ENCODE data around the gene FLOT2. TPM values are rescaled to one million over a fixed set of nuclear protein-coding genes. Genes with fewer than 3 reads are reported as not detected.

The FLOT2 gene
- total and polyA plus RNA-seq, 10 of the 15 experiments (the other 5 are each of a cell fraction or from before 2014, with no cell fraction given): 56.8 to 302 (median 149) TPM

DNA sequence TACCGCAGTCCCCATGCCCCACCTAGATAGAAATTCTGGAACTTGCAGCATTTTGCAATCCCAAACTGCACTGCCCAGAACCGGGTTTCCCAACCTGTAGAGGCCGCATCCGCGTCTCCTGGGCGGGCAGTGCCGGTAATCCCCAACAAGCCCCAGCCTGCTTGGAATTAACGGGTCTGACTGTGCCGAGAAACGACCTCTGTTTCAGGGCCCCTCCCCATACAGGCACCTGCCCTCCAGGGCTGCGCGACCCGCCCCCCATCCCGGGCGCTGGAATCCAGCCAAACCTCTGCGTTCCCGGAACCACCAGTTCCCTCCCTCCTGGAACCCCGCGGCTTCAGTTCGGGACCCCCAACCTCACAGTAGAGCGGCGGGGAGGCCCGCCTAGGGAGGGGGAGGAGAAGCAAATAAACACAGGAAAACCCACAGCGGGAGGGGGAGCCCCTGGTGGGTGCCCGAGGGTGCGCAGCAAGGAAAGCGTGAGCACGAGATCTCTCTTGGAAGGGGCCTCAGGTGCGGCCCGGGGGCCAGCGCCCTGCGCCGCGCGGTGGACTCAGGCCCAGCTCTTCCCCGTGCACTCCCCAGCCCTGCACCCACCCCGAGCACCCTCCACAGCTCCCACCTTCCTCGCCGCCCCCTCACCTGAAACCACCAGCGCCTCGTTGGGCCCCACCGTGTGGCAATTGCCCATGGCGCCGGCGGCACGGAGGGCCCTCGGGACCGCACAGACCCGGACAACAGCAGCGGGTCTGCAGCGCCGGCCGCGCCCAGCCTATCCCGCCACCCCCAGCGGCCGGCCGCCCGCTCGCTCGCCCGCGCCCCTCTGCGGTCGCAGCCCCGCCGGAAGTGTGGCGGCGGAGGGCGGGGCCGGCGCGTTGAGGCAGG, at the start of gene FLOT2 (continued):
- TF ChIP-seq, protein P1, sequence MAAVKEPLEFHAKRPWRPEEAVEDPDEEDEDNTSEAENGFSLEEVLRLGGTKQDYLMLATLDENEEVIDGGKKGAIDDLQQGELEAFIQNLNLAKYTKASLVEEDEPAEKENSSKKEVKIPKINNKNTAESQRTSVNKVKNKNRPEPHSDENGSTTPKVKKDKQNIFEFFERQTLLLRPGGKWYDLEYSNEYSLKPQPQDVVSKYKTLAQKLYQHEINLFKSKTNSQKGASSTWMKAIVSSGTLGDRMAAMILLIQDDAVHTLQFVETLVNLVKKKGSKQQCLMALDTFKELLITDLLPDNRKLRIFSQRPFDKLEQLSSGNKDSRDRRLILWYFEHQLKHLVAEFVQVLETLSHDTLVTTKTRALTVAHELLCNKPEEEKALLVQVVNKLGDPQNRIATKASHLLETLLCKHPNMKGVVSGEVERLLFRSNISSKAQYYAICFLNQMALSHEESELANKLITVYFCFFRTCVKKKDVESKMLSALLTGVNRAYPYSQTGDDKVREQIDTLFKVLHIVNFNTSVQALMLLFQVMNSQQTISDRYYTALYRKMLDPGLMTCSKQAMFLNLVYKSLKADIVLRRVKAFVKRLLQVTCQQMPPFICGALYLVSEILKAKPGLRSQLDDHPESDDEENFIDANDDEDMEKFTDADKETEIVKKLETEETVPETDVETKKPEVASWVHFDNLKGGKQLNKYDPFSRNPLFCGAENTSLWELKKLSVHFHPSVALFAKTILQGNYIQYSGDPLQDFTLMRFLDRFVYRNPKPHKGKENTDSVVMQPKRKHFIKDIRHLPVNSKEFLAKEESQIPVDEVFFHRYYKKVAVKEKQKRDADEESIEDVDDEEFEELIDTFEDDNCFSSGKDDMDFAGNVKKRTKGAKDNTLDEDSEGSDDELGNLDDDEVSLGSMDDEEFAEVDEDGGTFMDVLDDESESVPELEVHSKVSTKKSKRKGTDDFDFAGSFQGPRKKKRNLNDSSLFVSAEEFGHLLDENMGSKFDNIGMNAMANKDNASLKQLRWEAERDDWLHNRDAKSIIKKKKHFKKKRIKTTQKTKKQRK (IDR thresholded peaks at IDR 0.05; ENCODE audit: low read depth, low read length): no peak
- TF ChIP-seq TBL1XR1 (IDR thresholded peaks at IDR 0.05; ENCODE audit: low read depth, low read length): no peak
- no peak for TF ChIP-seq SREBF1 (IDR thresholded peaks at IDR 0.05; ENCODE audit: low read length)
- TF ChIP-seq MEF2A (IDR thresholded peaks at IDR 0.05; ENCODE audit: insufficient read depth, low read depth, low read length): no peak
- TF ChIP-seq, protein P2, sequence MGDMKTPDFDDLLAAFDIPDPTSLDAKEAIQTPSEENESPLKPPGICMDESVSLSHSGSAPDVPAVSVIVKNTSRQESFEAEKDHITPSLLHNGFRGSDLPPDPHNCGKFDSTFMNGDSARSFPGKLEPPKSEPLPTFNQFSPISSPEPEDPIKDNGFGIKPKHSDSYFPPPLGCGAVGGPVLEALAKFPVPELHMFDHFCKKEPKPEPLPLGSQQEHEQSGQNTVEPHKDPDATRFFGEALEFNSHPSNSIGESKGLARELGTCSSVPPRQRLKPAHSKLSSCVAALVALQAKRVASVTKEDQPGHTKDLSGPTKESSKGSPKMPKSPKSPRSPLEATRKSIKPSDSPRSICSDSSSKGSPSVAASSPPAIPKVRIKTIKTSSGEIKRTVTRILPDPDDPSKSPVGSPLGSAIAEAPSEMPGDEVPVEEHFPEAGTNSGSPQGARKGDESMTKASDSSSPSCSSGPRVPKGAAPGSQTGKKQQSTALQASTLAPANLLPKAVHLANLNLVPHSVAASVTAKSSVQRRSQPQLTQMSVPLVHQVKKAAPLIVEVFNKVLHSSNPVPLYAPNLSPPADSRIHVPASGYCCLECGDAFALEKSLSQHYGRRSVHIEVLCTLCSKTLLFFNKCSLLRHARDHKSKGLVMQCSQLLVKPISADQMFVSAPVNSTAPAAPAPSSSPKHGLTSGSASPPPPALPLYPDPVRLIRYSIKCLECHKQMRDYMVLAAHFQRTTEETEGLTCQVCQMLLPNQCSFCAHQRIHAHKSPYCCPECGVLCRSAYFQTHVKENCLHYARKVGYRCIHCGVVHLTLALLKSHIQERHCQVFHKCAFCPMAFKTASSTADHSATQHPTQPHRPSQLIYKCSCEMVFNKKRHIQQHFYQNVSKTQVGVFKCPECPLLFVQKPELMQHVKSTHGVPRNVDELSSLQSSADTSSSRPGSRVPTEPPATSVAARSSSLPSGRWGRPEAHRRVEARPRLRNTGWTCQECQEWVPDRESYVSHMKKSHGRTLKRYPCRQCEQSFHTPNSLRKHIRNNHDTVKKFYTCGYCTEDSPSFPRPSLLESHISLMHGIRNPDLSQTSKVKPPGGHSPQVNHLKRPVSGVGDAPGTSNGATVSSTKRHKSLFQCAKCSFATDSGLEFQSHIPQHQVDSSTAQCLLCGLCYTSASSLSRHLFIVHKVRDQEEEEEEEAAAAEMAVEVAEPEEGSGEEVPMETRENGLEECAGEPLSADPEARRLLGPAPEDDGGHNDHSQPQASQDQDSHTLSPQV (IDR thresholded peaks at IDR 0.05): peak; percentile 33; the same call in 1 of the 2 replicates
- TF ChIP-seq NFXL1 (IDR thresholded peaks at IDR 0.05; ENCODE audit: borderline replicate concordance): no peak
- TF ChIP-seq TCF12 (IDR thresholded peaks at IDR 0.05; ENCODE audit: low read depth, low read length): 0 out of 2 replicates have a peak, but pooled peaks have one; percentile 15
- TF ChIP-seq HDAC2 (IDR thresholded peaks at IDR 0.05): no peak
- TF ChIP-seq GATAD2B (conservative IDR thresholded peaks at IDR 0.05; ENCODE audit: low read depth): peak; percentile 99
- no peak for TF ChIP-seq RAD51 (IDR thresholded peaks at IDR 0.05)
- TF ChIP-seq BHLHE40 (IDR thresholded peaks at IDR 0.05; ENCODE audit: borderline replicate concordance in 1 of 2, low read depth in 2 of 2, low read length in 1 of 2): peak; percentile 71 to 92; a peak in 3 of 4 replicates
- no peak for TF ChIP-seq NR2C2 (IDR thresholded peaks at IDR 0.05; ENCODE audit: borderline replicate concordance, control insufficient read depth, insufficient read length, low read depth)
- peak; percentile 68 for TF ChIP-seq RUNX3 (IDR thresholded peaks at IDR 0.05; ENCODE audit: low read length)
- TF ChIP-seq, protein P3, sequence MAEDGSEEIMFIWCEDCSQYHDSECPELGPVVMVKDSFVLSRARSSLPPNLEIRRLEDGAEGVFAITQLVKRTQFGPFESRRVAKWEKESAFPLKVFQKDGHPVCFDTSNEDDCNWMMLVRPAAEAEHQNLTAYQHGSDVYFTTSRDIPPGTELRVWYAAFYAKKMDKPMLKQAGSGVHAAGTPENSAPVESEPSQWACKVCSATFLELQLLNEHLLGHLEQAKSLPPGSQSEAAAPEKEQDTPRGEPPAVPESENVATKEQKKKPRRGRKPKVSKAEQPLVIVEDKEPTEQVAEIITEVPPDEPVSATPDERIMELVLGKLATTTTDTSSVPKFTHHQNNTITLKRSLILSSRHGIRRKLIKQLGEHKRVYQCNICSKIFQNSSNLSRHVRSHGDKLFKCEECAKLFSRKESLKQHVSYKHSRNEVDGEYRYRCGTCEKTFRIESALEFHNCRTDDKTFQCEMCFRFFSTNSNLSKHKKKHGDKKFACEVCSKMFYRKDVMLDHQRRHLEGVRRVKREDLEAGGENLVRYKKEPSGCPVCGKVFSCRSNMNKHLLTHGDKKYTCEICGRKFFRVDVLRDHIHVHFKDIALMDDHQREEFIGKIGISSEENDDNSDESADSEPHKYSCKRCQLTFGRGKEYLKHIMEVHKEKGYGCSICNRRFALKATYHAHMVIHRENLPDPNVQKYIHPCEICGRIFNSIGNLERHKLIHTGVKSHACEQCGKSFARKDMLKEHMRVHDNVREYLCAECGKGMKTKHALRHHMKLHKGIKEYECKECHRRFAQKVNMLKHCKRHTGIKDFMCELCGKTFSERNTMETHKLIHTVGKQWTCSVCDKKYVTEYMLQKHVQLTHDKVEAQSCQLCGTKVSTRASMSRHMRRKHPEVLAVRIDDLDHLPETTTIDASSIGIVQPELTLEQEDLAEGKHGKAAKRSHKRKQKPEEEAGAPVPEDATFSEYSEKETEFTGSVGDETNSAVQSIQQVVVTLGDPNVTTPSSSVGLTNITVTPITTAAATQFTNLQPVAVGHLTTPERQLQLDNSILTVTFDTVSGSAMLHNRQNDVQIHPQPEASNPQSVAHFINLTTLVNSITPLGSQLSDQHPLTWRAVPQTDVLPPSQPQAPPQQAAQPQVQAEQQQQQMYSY (CRISPR knock-in tag; IDR thresholded peaks at IDR 0.05): no peak
- TF ChIP-seq HDAC6 (IDR thresholded peaks at IDR 0.05; ENCODE audit: unreplicated experiment): no peak
- TF ChIP-seq POLR2A (IDR thresholded peaks at IDR 0.05; ENCODE audit: low read depth, low read length): peak; percentile 71

Data from GM12878 (cell line).